HepG2 (cell line): ENCODE measurements around the gene PTGER4.

Source experiments
- CHD2 ChIP-seq: IDR thresholded peaks from 2 replicates; pipeline ENCODE4 v1.6.1; 2011; ENCODE audit warnings: low read depth, low read length, improper control_type of control experiment
- FOXA1 ChIP-seq, 2 experiments: fragments of 450-650 bp in 1 of 2; sonication (generic) in 1 of 2; formaldehyde crosslinking in 1 of 2; IDR thresholded peaks; 2 replicates each; pipeline versions ENCODE4 v1.4.0 to v1.6.1; 2016 to 2020; ENCODE audit warnings: missing genetic modification reagents in 1 of 2
- MIER3 ChIP-seq: IDR thresholded peaks from 2 replicates; pipeline ENCODE4 v1.6.1; 2016; ENCODE audit warnings: missing compliant biosample characterization, borderline replicate concordance
- NR1H2 ChIP-seq: sonication (generic); formaldehyde crosslinking; IDR thresholded peaks from 2 replicates; pipeline ENCODE4 v1.8.1; 2022; ENCODE audit warnings: low read depth, missing genetic modification reagents, borderline replicate concordance
- PHF20 ChIP-seq: sonication (generic); formaldehyde crosslinking; IDR thresholded peaks from 2 replicates; pipeline ENCODE4 v1.5.0; 2020; ENCODE audit warnings: mild to moderate bottlenecking, missing genetic modification reagents
- TF ChIP-seq, protein P1 (sequence below): sonication (generic); formaldehyde crosslinking; IDR thresholded peaks from 2 replicates; pipeline ENCODE4 v1.4.0; 2020; ENCODE audit warnings: missing genetic modification reagents, borderline replicate concordance

DNA sequence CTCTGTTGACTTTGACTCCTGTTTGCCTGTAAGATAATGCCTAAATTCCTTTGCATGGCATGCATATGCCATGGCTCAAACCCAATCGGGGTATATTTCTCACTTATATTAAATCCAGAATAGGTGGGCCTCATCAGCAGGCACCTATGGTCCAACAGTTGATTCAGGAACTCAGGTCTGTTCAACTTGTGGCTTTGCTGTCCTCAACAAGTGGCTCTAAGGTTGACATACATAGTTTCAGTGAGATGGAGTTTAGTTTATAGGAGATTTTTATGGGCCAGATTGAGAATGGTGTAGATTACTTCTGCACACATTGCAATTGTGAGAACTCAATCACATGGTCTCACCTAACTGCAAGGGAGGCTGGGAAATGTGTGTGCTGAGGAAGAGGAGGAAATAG is 31.6 kb upstream of the PTGER4 start:
- TF ChIP-seq NR1H2 (CRISPR knock-in tag) = no peak
- no peak for TF ChIP-seq CHD2
- TF ChIP-seq, protein P1, sequence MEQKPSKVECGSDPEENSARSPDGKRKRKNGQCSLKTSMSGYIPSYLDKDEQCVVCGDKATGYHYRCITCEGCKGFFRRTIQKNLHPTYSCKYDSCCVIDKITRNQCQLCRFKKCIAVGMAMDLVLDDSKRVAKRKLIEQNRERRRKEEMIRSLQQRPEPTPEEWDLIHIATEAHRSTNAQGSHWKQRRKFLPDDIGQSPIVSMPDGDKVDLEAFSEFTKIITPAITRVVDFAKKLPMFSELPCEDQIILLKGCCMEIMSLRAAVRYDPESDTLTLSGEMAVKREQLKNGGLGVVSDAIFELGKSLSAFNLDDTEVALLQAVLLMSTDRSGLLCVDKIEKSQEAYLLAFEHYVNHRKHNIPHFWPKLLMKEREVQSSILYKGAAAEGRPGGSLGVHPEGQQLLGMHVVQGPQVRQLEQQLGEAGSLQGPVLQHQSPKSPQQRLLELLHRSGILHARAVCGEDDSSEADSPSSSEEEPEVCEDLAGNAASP (CRISPR knock-in tag) = no peak
- no peak for TF ChIP-seq FOXA1 (IDR thresholded peaks at IDR 0.05)
- no peak for TF ChIP-seq FOXA1 (CRISPR knock-in tag; IDR thresholded peaks at IDR 0.05)
- no peak for TF ChIP-seq MIER3 (CRISPR knock-in tag)
- no peak for TF ChIP-seq PHF20 (CRISPR knock-in tag)
